ENCODE data around the gene DGKZ.

Gene DGKZ

DNA sequence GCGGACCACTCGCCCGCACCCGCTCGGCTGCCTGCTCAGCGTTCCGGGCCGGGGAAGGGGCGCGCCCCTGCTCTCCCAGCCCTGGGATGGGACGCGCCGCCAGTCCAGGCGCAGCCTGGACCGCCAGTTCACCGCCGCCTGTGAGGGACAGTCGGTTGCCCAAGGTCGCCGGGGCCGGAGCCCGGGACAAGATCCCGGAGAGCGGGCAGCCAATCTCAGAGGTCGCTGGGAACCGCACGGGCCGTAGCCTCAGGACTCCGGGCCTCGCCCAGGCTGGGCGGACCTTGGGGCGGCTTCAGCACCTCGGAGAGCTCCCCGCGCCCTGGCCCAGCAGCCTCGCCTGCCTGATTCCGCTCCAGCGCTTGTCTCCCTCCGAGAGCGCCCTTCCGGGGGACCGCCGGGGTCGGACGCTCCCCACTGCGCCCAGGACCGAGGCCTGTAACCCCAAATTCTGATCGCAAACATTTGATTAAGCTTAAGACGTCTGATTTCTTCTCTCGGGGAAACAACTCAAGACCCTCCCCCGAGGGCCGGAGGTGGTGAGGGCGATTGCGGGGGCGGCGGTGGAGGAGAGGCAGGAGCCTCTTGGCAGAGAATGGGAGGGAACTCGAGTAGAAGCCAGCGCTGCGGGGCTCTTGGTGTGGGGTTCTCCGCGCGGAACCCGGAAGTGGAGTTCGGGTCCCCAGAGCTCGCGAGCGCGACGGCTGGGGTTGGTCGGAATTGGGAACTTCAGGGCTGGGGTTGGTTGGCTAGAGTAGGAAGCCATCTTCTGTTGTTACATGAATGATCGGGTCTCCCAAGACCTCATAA is 45.4 kb downstream of the DGKZ start:
- DNase-seq, result peak in 47 of 56 donors; percentile 9 to 77 (median 50)

DNA sequence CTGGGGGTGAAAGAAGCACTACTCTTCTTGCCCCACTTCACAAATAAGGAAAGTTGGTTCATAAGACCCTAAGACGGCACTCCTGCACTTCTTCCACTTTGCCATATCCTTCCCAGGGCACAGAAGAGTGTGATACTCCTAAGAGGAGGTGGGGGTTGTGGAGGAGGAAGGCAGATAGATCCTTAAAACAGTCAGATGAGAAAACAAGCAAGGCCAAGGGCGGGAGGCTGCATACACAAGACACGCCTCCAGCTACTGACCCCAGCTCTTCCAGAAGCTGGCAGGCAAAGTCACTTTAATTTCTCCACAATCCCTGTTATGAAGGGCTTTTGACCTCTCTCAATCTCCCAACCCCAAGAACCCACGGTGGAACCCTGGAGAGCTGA is 46.0 kb downstream of the DGKZ start:
- no peak for DNase-seq

DNA sequence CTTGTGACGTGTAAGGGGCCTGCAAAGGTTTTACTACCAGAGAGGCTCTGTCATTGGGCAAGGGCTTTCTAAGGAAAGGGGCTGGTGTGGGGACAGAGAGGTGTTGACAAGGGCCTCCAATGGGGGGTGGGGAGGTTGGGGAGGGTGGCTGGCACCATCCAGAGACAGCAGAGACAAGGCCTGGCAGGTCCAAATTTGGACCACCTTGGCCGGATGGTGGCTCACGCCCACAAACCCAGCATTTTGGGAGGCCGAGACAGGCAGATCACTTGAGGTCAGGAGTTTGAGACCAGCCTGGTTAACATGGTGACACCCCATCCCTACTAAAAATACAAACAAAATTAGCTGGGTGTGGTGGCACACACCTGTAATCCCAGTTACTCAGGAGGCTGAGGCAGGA is 46.5 kb downstream of the DGKZ start:
- no peak for DNase-seq

DNA sequence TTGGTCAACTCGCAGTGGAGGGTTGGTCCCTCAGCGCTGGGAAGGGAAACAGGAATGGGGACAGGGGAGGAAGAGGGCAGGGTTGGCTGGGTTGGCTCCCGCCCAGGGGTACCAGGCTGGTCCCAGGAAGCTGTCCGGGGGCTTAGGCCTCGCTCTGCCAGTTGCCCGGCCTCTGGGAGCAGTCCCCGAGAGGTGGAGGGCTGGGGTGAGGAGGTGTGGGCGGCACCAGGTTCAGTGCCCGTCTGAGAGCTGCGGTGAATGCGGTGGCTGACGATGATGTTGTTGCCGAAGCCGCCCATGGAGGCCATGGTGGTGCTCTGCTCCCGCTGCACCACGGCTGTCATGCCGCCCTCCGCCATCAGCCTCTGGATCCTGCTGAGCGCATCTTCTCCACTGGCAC is 50.3 kb downstream of the DGKZ start:
- no peak for DNase-seq

DNA sequence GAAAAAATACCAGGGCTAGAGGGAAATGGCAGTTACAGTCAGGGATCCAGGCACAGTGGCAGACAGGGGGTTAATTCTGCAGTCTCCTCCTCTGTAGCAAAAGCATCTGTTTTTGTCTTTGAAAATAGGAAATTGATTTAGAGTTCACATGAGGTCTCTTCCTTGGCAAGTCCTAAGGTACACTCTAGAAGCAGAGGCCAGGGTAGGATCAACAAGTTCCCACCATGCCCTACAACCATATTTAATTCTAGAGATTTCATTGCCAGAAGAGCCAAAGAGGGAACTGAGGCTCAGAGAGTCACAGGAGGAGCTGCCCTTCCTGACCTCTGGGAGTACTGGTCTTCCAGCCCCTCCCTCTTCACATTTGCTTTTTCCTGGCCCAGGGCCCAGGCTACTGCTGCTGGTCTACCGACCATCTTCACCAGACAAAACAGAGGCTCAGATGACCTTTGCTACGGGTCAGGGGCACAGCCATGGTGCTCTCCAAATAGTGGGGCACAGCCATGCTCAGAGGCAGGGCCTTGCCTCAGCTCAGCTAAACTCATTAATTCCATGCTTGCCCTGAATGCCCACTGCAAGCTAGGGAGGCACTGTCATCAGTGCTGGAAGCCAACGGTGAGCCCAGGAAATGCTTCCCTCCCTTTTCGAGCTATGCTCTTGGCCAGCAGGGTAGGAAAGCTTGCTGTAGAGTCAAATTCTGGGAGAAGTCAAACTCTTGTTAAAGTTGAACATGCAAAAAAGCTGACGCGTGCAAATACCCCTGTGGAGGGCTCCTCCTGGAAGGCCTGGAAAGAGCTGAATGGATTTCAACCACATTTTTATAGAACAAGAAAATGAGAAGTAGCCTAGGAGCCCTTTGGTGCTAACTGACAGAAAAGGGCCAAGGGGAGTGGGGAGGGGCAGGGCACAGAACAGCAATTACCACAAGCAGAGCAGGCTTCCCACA is 56.0 kb downstream of the DGKZ start:
- no peak for DNase-seq

DNA sequence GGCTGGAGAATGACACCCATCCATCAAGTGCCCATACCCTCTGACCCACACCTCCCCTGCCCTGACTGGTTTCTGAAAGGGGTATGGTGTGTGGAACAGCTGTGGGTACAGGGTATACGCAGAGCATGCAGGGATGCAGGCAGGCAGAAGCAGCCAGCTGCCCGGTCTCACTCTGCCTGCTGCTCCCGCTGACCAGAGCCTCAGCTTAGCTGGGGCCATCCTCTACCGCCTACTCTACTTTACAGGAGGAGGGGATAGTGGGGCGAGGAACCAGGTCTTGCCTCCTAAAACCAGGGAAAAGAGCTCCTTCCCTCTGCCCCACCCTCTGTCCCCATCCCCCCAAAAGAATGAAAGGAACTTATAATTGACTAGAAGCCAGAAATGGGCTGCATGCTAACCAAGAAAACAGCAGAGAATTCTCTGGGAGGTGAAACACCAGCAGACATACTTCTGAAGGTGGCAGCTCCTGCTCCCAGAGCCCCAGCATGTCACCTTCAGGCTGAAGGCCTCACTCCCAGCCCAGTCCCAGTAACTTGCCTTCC is 57.3 kb downstream of the DGKZ start:
- DNase-seq, result no peak

DNA sequence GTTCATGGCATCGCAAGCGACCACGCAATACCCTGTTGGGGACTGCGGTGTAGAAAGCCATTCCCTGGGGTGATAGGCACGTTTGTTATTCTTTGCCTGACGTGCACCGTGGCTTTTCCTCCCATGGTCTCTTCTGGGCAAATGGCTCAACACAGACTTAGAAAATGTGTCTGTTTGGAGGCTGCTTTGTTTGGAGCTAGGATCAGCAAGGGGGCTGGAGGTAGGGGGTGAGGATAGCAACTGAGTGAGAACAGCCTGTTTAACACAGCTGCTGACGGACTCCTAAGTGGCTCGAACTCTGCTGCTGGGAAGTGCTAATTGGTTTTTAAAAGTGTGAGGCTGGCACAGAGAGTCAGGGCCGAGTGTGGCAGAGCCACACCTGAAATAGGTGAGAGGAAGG is 60.4 kb downstream of the DGKZ start:
- no peak for DNase-seq

DNA sequence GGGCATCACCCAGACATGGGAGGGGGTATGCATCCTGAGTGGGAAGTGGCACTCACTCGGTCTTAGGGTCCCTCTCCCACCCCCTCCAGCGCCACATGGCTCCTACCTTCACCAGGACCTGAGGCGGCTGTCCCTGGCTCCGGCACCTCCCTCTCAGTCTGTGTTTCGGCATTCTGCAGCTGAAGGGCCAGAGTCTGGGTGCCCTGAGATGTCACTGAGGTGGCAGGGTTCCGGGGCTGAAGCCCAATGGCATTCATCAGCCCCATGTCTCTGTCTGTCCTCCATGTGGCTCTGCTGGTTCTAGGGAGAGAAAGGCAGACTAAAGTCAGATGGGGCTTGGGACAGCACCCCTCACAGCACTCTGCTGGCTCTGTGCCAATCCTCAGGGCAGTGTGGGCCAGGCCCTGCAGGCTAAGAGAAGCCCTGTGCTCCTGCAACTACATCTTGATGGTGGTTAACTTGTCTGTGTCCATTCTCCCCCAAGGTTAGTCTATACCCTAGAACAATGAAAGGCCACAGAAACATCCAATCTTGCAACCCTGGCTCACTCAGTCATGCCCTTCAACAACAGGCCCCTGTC is 61.2 kb downstream of the DGKZ start:
- no peak for DNase-seq

DNA sequence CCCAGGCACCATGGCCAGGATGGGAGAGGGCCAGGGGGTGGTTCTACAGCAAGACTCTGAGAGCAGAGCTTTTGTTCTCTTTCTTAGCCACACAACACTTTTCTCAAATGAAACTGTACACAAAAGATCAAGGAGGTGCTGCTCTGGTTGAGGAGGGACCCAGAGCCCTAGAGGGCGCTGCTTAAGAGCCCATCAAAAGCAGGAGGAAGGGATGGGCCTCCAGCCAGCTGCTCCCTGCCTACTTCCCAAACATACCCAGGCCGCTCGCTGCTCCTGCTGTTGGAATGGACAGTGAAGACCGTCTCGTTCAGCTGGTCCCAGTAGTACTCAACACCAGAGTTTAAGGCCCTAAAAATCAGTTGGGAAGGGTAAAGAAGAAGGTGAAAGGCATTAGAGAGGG is 62.8 kb downstream of the DGKZ start:
- peak in 1 of 56 donors; percentile 17 for DNase-seq

DNA sequence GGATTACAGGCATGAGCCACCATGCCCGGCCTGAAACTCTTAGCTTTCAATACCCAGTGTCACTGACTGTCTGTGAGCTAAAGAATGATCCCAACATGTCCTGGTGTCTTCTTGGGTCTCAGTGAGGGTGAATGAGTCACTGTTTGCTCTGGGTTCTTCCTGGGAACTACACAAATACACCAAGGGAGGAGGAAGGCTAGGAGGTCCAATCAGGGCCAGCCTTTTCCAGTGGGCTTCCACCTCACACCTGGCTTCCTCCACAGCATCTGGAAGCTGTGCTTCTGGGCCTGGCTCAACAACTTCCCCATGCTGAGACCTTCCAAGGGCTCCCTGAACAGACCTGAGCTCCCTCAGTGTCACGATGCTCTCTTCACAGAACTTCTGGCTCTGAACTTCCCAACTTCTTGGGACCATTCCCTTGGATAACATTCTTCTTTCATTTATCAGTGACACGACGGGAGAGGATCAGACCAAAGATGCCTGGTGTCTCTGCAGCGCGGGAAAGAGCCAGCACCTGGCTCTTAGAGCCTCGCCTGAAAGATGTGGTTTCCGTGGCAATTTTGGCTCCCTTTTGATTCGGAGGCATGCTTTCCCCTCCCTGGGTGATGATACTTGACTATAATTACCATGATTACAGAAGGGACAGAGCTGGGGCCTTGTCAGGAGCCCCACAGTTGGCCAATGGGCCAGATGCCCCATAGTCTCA is 66.7 kb downstream of the DGKZ start:
- DNase-seq, result no peak

DNA sequence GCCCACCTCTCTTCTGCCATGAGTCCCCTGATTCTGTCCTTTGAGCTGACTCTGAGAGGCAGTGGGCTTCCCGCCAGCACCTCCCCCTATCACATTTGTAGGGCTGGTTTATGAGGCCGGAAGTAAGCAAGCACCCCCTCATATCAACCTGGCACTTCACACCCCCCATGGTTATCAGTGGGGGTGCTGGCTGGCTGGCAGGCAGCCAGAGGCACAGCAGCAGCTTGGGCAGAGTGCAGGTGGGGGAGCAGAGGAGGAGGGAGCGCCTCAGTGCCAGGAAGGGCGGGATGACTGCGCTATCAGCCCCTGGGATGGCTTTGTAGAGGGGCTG is 67.2 kb downstream of the DGKZ start:
- DNase-seq, result no peak

DNA sequence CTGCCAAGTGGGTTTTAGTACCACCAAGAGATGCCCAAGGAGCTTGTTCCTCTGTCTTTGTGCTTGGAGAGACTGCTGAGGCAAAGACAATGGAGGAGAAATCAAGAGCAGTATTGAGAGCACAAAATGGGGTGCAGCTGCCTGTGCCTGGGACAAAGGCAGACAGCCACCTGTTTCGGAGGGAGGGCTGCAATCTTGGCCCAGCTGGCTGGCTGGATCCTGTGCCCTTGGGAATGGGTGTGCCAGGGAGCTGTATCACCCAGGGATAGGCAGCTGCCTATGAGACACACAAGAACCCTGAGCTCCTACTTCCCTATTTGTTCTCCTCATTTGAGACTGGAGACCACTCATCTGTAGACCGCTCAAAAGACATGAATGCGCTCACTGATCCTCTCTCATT is 67.6 kb downstream of the DGKZ start:
- DNase-seq, result no peak

DNA sequence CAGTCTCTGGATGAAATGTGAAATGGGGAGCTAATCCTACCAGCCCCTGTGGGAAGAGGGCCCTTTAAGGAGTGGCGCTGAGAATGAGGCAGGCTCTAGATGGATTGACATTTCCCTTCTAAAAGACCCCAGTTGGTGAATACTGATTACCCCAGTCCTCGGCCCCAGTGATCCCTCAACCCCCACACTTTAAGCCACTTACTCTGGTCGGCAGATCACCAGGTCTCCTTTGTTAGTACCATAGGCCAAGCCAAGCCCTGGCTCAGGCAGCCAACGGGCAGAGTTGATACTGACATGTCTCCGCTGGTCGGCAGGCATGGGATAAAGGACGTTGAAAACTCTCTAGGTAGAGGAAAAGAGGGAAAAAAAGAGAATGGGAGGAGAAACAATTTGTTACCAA is 70.4 kb downstream of the DGKZ start:
- DNase-seq, result no peak

DNA sequence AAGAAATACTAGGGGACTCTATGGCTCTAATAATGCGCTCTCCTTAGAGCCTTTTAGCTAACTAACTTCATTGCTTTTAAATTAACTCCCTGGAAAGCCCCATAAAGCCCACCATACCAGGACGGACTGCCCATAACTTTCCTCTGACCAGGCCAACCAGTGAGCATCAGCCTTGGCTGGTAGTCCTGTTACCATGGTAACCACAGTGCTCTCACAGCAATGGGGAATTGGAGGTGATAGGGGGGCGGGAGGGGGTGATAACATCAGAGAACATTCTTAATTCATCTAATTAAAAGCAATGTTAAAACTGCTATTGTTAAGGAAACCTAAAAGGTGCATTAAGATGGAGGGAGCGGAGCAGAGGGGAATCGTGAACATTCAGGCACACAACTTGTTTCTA is 71.5 kb downstream of the DGKZ start:
- DNase-seq, result no peak

DNA sequence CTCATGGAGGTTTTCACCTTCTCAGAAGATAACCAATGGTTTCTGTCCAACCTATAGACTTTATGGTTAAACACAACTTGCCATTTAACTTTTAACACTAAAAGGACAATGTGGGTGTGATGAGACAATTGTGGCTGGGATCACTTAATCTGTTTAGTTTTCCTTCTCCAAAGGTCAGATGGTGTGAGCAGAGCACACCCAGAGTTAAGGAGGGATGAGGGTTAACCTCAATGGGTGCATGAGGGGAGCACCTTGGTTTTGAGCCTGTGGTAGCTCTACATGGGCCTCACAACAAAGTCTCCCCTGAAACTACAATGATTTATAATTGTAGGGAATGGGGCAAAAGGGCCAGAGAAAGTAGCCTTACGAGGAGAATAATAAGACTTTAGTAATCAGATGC is 73.2 kb downstream of the DGKZ start:
- DNase-seq, result no peak

DNA sequence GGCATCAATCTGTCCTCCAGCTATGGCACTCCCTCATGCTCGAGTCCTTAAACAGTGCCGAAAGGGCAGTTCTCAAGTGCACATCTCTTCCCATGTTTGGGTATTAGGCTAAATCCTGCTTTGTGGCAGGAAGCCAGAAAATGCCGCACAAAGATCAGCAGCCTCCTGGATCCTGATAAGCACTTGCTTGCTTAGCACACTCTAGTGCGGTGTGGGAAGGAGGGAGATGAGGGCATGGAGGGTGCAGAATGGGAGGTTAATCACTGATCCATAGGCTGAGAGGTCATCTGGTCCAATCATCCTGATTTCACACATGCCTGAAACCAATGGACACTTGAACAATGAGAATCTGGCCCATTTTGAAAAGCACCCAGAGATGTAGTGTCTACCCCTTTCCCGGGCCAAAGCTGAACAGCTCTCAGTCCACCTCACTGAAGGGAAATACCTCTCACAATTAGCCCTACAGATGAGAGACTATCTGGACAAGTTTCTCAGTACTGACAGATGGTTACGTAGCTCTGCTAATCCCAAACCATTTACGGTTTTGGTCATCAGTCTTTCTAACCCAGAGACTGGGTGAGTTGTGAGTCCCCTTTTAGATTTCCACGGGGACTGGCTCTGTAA is 74.1 kb downstream of the DGKZ start:
- DNase-seq, result no peak

DNA sequence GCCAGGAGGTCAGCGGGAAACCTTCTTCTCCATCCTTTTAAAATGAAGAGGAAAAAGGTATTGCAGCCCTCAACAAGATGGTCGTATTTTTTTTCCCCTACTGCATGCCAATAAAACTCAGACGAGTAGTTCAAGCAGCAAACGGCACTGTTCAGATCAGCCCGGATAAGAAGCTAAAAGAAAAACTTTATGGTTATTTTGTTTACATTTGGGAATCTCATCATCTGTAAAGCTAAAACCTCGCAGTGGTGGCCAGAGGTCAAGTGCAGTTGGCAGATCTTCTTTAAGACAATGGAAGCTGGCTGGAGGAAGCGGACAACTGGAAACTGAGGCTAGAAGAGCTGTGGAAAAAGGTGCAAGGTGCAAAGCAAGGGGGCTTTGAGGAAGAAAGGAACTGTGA is 75.3 kb downstream of the DGKZ start:
- DNase-seq, result no peak

DNA sequence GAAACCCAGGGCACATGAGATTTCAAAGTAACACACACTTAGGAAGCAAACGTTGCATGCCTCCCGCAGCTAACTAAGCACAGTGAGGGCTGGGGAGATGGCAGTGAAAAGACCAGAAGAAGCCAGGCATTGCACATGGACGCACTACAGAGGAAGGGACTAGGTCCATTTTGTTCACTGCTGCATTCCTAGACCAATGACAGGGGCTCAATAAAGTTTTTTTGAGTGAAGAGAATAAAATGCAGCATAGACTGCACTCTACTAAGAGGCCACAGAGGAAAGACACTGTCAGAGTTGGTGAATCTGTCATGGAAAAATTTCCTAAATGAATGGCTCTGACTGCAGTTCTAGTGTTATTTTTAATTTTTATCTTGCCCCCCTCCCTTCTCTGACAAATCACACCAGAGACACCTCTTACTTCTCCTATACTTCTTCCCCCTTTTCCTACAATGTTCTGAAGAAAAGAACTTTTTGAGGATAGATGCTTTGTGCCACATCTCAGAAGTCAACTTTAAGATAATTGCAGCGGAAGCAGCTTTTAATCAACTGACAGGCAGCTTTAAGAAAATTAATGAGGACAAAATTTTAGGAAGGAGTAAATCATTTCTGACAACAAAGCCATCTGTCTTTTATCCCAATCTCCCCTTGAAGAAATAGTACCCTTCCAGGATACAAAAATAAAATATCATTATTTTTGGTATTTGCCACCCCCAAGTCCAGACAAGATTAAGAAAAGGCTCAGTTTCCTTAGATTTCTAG is 79.1 kb downstream of the DGKZ start:
- no peak for DNase-seq

DNA sequence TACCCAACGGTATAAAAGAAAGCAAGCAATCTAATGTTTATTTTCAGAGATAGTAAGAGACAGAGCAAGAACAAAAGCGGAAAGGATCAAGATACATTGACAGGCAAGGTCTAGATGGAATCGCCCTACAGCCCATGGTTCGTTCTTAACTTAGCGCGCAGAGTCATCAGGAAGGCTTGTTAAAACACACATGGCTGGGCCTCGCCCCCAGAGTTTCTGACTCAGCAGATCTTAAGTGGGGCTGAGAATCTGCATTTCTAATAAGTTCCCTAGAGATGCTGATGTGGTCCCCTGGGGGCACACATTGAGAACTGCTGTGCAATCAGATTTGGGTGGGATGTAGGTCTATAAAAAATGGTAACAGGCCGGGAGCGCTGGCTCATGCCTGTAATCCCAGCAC is 80.1 kb downstream of the DGKZ start:
- peak in 7 of 56 donors; percentile 10 to 45 (median 31) for DNase-seq

DNA sequence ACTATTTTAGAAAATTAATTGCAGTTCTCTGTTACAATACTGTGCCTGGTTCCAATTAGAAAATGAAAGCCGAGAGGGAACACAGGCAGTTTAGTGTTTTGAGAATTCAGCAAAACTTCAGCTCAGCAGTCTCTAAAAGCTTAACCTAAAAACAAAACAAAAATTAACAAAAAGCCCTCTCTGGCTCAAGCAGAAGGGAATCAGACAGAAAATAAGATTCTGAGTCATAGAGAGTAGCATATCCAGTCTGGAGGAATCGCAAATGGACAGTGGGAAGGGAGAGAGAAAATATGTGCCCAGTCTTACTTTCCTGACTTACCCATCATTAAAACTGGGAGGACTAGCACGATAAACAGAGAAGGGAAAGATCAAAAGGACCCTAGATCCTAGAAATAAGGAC is 82.5 kb downstream of the DGKZ start:
- DNase-seq, result no peak

All from nucleus accumbens (tissue), 56 donors.